Measurements from ENCODE around the gene PZP. TPM values are rescaled to one million over a fixed set of nuclear protein-coding genes. Genes with fewer than 3 reads are reported as not detected.
"Not testable (repeated sequence)": the region's sequence is repeated elsewhere in the genome, so short reads cannot be mapped to it uniquely, and the experiment has no call there.

PZP gene
- polyA plus RNA-seq, 1 donor from 2014 or later = not detected

GRCh38 chr12:9179781-9180180 lies 28.4 kb downstream of the PZP start:
- no peak overlapping the region for H3K9ac ChIP-seq (ENCODE audit: low read length)
- H4K20me1 ChIP-seq (ENCODE audit: insufficient read depth) = no peaks in the 10 kb centered on the region
- TF ChIP-seq MXI1 (conservative IDR thresholded peaks at IDR 0.05; ENCODE audit: poor library complexity, severe bottlenecking) (no peak), CTCF (IDR thresholded peaks at IDR 0.05; ENCODE audit: poor library complexity, severe bottlenecking) (no peak), EZH2 (IDR thresholded peaks at IDR 0.05; ENCODE audit: borderline replicate concordance, insufficient read depth, low read length, poor library complexity, severe bottlenecking) (no peak), TAF1 (IDR thresholded peaks at IDR 0.05; ENCODE audit: low read depth) (no peak), REST (IDR thresholded peaks at IDR 0.05; ENCODE audit: borderline replicate concordance) (no peak), SMC3 (conservative IDR thresholded peaks at IDR 0.05; ENCODE audit: poor library complexity) (no peak), POLR2AphosphoS5 (IDR thresholded peaks at IDR 0.05) (no peak), RAD21 (conservative IDR thresholded peaks at IDR 0.05) (no peak), EP300 (conservative IDR thresholded peaks at IDR 0.05; ENCODE audit: poor library complexity, severe bottlenecking) (no peak)
- no peak overlapping the region for H2AFZ ChIP-seq (ENCODE audit: low read depth, low read length)
- H3K9me3 ChIP-seq (ENCODE audit: low read length) = no peaks in the 10 kb centered on the region
- no peaks in the 10 kb centered on the region for H3K79me2 ChIP-seq (replicated peaks; ENCODE audit: insufficient read depth, low read length)
- H3K4me2 ChIP-seq (ENCODE audit: low read length) = no peak overlapping the region
- H3K9me2 ChIP-seq (ENCODE audit: insufficient read depth, low read length) = no peaks in the 10 kb centered on the region
- no peak overlapping the region for H3K4me3 ChIP-seq (ENCODE audit: low read length)
- no peaks in the 10 kb centered on the region for H3K36me3 ChIP-seq (ENCODE audit: insufficient read depth, low read length)
- H3K27me3 ChIP-seq (ENCODE audit: insufficient read depth, low read depth, low read length) = no peaks in the 10 kb centered on the region
- no peak overlapping the region for H3K27ac ChIP-seq (ENCODE audit: low read length)
- no peaks in the 10 kb centered on the region for H3F3A ChIP-seq (ENCODE audit: insufficient read depth, low read length, poor library complexity, severe bottlenecking)

GRCh38 chr12:9169979-9170634 lies 38.1 kb downstream of the PZP start:
- Histone ChIP-seq H3F3A (ENCODE audit: insufficient read depth, low read length, poor library complexity, severe bottlenecking) (no peaks in the 10 kb centered on the region), H3K4me3 (ENCODE audit: low read length) (no peak overlapping the region), H3K36me3 (ENCODE audit: insufficient read depth, low read length) (no peaks in the 10 kb centered on the region), H3K9ac (ENCODE audit: low read length) (no peak overlapping the region), H3K79me2 (replicated peaks; ENCODE audit: insufficient read depth, low read length) (no peaks in the 10 kb centered on the region), H3K9me3 (ENCODE audit: low read length) (no peaks in the 10 kb centered on the region), H3K27me3 (ENCODE audit: insufficient read depth, low read depth, low read length) (no peaks in the 10 kb centered on the region), H4K20me1 (ENCODE audit: insufficient read depth) (no peaks in the 10 kb centered on the region), H3K9me2 (ENCODE audit: insufficient read depth, low read length) (no peaks in the 10 kb centered on the region), H3K4me2 (ENCODE audit: low read length) (no peak overlapping the region), H3K27ac (ENCODE audit: low read length) (no peak overlapping the region), H2AFZ (ENCODE audit: low read depth, low read length) (no peak overlapping the region)
- no peak for TF ChIP-seq CTCF (IDR thresholded peaks at IDR 0.05; ENCODE audit: poor library complexity, severe bottlenecking)
- TF ChIP-seq REST (IDR thresholded peaks at IDR 0.05; ENCODE audit: borderline replicate concordance) = no peak
- no peak for TF ChIP-seq MXI1 (conservative IDR thresholded peaks at IDR 0.05; ENCODE audit: poor library complexity, severe bottlenecking)
- TF ChIP-seq TAF1 (IDR thresholded peaks at IDR 0.05; ENCODE audit: low read depth) = no peak
- TF ChIP-seq EZH2 (IDR thresholded peaks at IDR 0.05; ENCODE audit: borderline replicate concordance, insufficient read depth, low read length, poor library complexity, severe bottlenecking) = no peak
- TF ChIP-seq RAD21 (conservative IDR thresholded peaks at IDR 0.05) = no peak
- no peak for TF ChIP-seq POLR2AphosphoS5 (IDR thresholded peaks at IDR 0.05)
- TF ChIP-seq SMC3 (conservative IDR thresholded peaks at IDR 0.05; ENCODE audit: poor library complexity) = no peak
- TF ChIP-seq EP300 (conservative IDR thresholded peaks at IDR 0.05; ENCODE audit: poor library complexity, severe bottlenecking) = no peak

- not testable (repeated sequence) for H2AFZ ChIP-seq (ENCODE audit: low read depth, low read length); H3K27ac ChIP-seq (ENCODE audit: low read length); H3K79me2 ChIP-seq (replicated peaks; ENCODE audit: insufficient read depth, low read length); H4K20me1 ChIP-seq (ENCODE audit: insufficient read depth); H3K9me2 ChIP-seq (ENCODE audit: insufficient read depth, low read length); H3K27me3 ChIP-seq (ENCODE audit: insufficient read depth, low read depth, low read length); H3K4me3 ChIP-seq (ENCODE audit: low read length); H3K4me2 ChIP-seq (ENCODE audit: low read length); H3K9ac ChIP-seq (ENCODE audit: low read length); H3K36me3 ChIP-seq (ENCODE audit: insufficient read depth, low read length); H3K9me3 ChIP-seq (ENCODE audit: low read length); H3F3A ChIP-seq (ENCODE audit: insufficient read depth, low read length, poor library complexity, severe bottlenecking)
These were observed 40.9 kb downstream of the PZP start for GRCh38 chr12:9167345-9167744.
